Peyer's patch (tissue), 4 donors: ENCODE measurements around the gene YKT6. TPM values are rescaled to one million over a fixed set of nuclear protein-coding genes. Genes with fewer than 3 reads are reported as not detected.

Experiments used
- DNase-seq, 3 donors: peaks; one replicate each; pipeline ENCODE4 v3.0.0-alpha.2; 2017 to 2019
- H3K27ac ChIP-seq, 4 donors: fragments of 200-600 bp; sonication (generic); one replicate each; pipeline ENCODE4 v1.5.1; 2016 to 2019
- H3K27me3 ChIP-seq, 2 donors: fragments of 200-600 bp; sonication (generic); one replicate each; pipeline ENCODE4 v1.5.1; 2019
- H3K36me3 ChIP-seq, 3 donors: fragments of 200-600 bp; sonication (generic); one replicate each; pipeline ENCODE4 v1.5.1; 2016 to 2019
- H3K4me1 ChIP-seq, 4 donors: fragments of 200-600 bp; sonication (generic); one replicate each; pipeline ENCODE4 v1.5.1; 2016 to 2019
- H3K4me3 ChIP-seq, 4 donors: fragments of 200-600 bp; sonication (generic); 1 replicate in 3 of 4; 2 replicates in 1 of 4; pipeline ENCODE4 v1.5.1; 2016 to 2019; ENCODE audit warnings: mild to moderate bottlenecking in 1 of 4
- H3K9me3 ChIP-seq, 4 donors: fragments of 200-600 bp; sonication (generic); one replicate each; pipeline ENCODE4 v1.5.1; 2016 to 2019; ENCODE audit warnings: mild to moderate bottlenecking in 1 of 4
- POLR2A ChIP-seq, 2 donors: fragments of 450-650 bp; IDR thresholded peaks; one replicate each; pipeline ENCODE4 v1.5.1; 2017; ENCODE audit warnings: antibody characterized with exemption in 2 of 2, mild to moderate bottlenecking in 2 of 2, moderate library complexity in 2 of 2
- total RNA-seq, 4 donors: library from RNA; depleted of rRNA; stranded (reverse); fragments of >200 nt; gene quantifications; one replicate each; pipeline ENCODE4 v1.1.0, GENCODE V29; 2016
- TF ChIP-seq, protein P1 (sequence below), 6 experiments: fragments of 450-650 bp in 4 of 6; fragments of 200-600 bp in 2 of 6; sonication (generic) in 1 of 6; IDR thresholded peaks; one replicate each; pipeline ENCODE4 v1.5.1; 2017 to 2019; ENCODE audit warnings: antibody characterized with exemption in 6 of 6, mild to moderate bottlenecking in 3 of 6, moderate library complexity in 1 of 6

Gene YKT6
- total RNA-seq, 4 donors from 2014 or later: 55.2 to 76.5 (median 67.0) TPM

DNA sequence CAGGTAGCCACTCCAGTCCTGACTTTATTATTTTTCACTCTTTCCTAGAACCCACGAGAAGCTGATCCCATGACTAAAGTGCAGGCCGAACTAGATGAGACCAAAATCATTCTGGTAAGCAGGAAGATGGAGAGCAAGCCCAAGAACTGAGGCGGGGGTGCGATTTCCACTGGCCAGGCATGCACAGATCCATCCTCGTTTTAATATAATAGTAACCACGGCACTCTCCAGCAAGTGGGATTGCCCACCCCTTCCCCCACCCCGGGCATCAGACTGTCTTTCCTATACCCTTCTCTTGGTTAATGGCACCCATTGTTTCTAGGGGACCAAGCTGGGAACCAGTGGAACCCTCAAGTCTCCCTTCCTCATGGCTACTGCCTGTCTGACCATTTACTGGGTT is 7.3 kb downstream of the YKT6 start:
- TF ChIP-seq, protein P1, sequence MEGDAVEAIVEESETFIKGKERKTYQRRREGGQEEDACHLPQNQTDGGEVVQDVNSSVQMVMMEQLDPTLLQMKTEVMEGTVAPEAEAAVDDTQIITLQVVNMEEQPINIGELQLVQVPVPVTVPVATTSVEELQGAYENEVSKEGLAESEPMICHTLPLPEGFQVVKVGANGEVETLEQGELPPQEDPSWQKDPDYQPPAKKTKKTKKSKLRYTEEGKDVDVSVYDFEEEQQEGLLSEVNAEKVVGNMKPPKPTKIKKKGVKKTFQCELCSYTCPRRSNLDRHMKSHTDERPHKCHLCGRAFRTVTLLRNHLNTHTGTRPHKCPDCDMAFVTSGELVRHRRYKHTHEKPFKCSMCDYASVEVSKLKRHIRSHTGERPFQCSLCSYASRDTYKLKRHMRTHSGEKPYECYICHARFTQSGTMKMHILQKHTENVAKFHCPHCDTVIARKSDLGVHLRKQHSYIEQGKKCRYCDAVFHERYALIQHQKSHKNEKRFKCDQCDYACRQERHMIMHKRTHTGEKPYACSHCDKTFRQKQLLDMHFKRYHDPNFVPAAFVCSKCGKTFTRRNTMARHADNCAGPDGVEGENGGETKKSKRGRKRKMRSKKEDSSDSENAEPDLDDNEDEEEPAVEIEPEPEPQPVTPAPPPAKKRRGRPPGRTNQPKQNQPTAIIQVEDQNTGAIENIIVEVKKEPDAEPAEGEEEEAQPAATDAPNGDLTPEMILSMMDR (IDR thresholded peaks at IDR 0.05): no peak
- TF ChIP-seq POLR2A (IDR thresholded peaks at IDR 0.05): no peak
- DNase-seq: peak in 1 of 3 donors; percentile 22
- Histone ChIP-seq H3K9me3 (no peaks in the 10 kb centered on the region), H3K27ac (no peak overlapping the region), H3K4me3 (no peak overlapping the region), H3K4me1 (peaks cover 0 to 11% (median 0%) of the 10 kb centered on the region in 4 donors), H3K27me3 (no peaks in the 10 kb centered on the region), H3K36me3 (peaks cover 0 to 94% (median 0%) of the 10 kb centered on the region in 3 donors)

DNA sequence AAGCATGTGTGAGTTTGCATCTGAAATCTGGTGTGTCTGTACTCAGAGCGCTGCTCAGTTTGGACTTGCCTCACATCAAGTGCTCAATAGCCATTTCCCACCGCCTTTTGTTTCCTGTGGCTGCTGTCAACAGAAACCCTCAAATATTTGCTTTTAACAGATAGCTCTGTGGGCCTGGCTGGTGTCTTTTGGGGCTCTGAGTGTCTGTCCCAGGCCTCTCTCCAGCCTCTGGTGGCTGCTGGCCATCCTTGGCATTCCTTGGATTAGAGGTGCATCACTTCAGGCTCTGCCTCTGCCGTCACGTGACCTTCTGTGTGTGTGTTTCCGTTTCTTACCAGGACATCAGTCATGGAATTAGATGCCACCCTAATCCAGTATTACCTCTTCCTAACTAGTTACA is 9.3 kb downstream of the YKT6 start:
- H3K27me3 ChIP-seq: no peaks in the 10 kb centered on the region
- no peak overlapping the region for H3K27ac ChIP-seq
- H3K4me1 ChIP-seq: no peaks in the 10 kb centered on the region
- DNase-seq: peak in 1 of 3 donors; percentile 7
- H3K36me3 ChIP-seq: peaks cover 0 to 88% (median 0%) of the 10 kb centered on the region in 3 donors
- TF ChIP-seq, protein P1 (IDR thresholded peaks at IDR 0.05): no peak
- TF ChIP-seq POLR2A (IDR thresholded peaks at IDR 0.05): no peak
- no peak overlapping the region for H3K4me3 ChIP-seq
- H3K9me3 ChIP-seq: no peaks in the 10 kb centered on the region

DNA sequence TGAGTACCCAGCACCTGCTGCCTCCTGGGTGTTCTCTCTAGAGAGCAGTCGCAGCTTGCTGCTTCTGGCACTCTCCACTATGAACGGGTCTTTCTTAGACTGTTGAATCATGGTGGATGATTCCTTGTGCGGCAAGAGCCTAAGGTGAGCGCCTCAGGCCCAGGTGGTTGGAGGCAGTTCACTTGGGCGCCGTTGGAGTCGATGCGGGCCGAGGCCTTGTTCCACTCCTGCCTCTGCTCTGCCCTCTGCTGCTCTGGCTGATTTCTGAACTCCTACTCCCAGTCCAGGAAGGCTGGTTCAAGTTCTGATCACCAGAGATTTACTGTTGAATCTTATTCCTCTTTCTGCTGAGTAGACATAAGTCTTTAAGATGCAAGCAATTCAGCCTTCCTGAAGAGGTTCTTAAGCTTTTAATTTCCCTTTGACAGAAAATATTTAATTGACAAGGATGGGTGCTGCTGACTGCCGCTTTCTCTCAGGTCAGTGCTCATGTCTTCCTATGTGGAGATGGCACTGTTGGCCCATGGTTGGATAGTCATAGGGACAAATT is 10.4 kb downstream of the YKT6 start:
- H3K4me1 ChIP-seq: no peaks in the 10 kb centered on the region
- no peak overlapping the region for H3K4me3 ChIP-seq
- H3K27ac ChIP-seq: no peak overlapping the region
- no peaks in the 10 kb centered on the region for H3K27me3 ChIP-seq
- peaks cover 0 to 77% (median 0%) of the 10 kb centered on the region in 3 donors for H3K36me3 ChIP-seq
- peak in 1 of 3 donors; percentile 31 for DNase-seq
- no peaks in the 10 kb centered on the region for H3K9me3 ChIP-seq
- TF ChIP-seq POLR2A (IDR thresholded peaks at IDR 0.05): no peak
- TF ChIP-seq, protein P1 (IDR thresholded peaks at IDR 0.05): no peak

DNA sequence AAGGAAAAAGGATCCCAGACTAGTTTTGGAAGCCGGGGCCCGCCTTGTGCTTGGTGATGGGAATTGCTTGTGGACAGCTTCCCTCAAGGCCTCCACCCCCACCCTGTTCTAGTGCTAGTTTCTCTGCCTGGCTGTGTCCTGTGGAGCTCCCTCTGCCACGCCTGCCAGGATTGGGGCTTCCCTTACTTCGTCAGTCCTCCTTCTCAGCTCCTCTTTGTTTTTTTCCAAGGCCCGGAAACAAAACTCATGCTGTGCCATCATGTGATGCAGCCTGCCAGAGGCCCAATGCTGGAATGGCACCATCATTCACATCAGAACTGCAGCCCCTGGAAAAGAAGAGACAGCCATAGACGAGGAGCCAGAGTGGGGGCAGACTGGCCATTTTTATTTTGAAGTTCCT is 11.2 kb downstream of the YKT6 start:
- H3K4me1 ChIP-seq: no peaks in the 10 kb centered on the region
- no peak overlapping the region for H3K4me3 ChIP-seq
- H3K27ac ChIP-seq: no peak overlapping the region
- H3K9me3 ChIP-seq: no peaks in the 10 kb centered on the region
- DNase-seq: peak in 1 of 3 donors; percentile 15
- H3K27me3 ChIP-seq: no peaks in the 10 kb centered on the region
- no peak for TF ChIP-seq POLR2A (IDR thresholded peaks at IDR 0.05)
- TF ChIP-seq, protein P1 (IDR thresholded peaks at IDR 0.05): no peak
- peaks cover 0 to 69% (median 0%) of the 10 kb centered on the region in 3 donors for H3K36me3 ChIP-seq

DNA sequence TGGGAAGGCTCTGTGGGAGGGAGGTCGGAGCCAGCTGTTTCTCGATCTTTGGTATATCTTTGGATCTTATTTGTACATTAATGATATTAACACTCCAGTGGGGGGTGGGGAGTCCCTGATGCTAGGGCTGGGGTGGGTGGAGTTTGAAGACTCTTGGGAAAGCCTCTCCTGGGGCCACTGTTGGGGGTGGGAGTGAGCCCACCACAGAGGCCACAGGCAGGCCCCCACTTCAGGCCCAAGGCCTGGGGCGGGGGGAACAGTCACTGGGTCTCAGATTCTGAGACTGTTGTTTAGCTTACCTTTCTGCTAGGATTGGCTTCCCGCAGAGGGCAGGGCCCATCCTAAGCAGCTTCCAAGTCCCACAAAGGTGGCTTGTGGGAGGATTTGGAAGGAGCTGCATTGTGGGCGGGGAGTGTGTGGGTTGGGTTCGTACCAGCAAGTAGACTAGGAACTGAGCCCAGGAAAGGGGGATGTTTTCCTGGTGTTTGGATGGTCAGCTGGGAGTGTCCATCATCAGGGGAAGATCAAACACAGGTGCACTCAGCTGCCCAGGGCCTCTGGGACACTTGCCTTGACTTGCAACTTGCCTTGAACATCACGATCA is 11.9 kb downstream of the YKT6 start:
- peak in 1 of 3 donors; percentile 29 for DNase-seq
- no peaks in the 10 kb centered on the region for H3K9me3 ChIP-seq

More for the DNA sequence above, 11.9 kb downstream of the YKT6 start:
- no peak overlapping the region for H3K27ac ChIP-seq
- H3K27me3 ChIP-seq: no peaks in the 10 kb centered on the region
- no peaks in the 10 kb centered on the region for H3K4me1 ChIP-seq
- TF ChIP-seq POLR2A (IDR thresholded peaks at IDR 0.05): no peak
- TF ChIP-seq, protein P1 (IDR thresholded peaks at IDR 0.05): no peak
- H3K4me3 ChIP-seq: no peak overlapping the region
- peaks cover 0 to 62% (median 0%) of the 10 kb centered on the region in 3 donors for H3K36me3 ChIP-seq
